Body of pancreas (tissue), 4 donors: ENCODE data around the gene PAWR.

Experiments used
- POLR2A ChIP-seq, 3 donors: fragments of 450-650 bp; IDR thresholded peaks; one replicate each; pipeline ENCODE4 v1.6.1; 2016; ENCODE audit warnings: antibody characterized with exemption in 3 of 3, mild to moderate bottlenecking in 2 of 3
- TF ChIP-seq, protein P1 (sequence below), 7 experiments: fragments of 450-650 bp in 4 of 7; fragments of 200-600 bp in 3 of 7; sonication (generic) in 3 of 7; IDR thresholded peaks; one replicate each; pipeline ENCODE4 v1.5.1; 2016 to 2019; ENCODE audit warnings: antibody characterized with exemption in 7 of 7

DNA sequence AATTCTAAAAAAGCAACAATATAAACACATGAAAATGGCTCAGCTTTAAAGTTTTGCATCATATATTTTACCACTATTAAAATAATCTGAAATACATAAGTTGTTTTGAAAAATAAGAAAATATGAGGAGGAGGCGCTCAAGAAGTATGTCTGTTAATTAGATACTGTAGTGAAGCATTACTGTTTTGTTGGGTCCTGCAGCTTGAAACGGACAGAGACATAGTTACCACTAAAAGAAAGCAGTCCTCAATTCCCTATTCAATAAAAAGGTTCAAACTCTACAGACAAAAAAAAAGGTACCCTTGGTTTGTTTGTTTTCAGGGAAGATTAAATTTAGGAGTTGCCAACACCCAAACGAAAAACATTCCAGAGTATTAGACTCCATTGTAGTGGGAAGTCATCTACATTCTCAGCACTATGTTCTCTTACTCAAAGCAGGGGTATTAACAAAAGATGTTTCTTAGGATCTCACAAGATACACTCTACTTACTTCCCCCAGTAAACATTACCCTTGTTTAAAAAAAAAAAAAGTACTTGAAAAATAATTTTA is 3.0 kb downstream of the PAWR start:
- TF ChIP-seq, protein P1, sequence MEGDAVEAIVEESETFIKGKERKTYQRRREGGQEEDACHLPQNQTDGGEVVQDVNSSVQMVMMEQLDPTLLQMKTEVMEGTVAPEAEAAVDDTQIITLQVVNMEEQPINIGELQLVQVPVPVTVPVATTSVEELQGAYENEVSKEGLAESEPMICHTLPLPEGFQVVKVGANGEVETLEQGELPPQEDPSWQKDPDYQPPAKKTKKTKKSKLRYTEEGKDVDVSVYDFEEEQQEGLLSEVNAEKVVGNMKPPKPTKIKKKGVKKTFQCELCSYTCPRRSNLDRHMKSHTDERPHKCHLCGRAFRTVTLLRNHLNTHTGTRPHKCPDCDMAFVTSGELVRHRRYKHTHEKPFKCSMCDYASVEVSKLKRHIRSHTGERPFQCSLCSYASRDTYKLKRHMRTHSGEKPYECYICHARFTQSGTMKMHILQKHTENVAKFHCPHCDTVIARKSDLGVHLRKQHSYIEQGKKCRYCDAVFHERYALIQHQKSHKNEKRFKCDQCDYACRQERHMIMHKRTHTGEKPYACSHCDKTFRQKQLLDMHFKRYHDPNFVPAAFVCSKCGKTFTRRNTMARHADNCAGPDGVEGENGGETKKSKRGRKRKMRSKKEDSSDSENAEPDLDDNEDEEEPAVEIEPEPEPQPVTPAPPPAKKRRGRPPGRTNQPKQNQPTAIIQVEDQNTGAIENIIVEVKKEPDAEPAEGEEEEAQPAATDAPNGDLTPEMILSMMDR (IDR thresholded peaks at IDR 0.05): no peak
- no peak for TF ChIP-seq POLR2A (IDR thresholded peaks at IDR 0.05)
